Measurements from ENCODE around the gene RPS4Y1.
"Not testable (repeated sequence)": the region's sequence is repeated elsewhere in the genome, so short reads cannot be mapped to it uniquely, and the experiment has no call there.

The RPS4Y1 gene

GRCh38 chrY:2841471-2841893 is at the start of gene RPS4Y1:
RPS4Y1 (plus strand) TSS chrY:2841602; CDS start chrY:2841625, 23 bp downstream.
- peak; percentile 78 for DNase-seq

- no peak for DNase-seq
These were observed 44.4 kb upstream of the RPS4Y1 start for GRCh38 chrY:2796977-2797523.

GRCh38 chrY:2797991-2798390 is 43.4 kb upstream of the RPS4Y1 start:
- no peak for DNase-seq

- no peak for DNase-seq
These were observed 41.2 kb upstream of the RPS4Y1 start for GRCh38 chrY:2800246-2800645.

- DNase-seq = not testable (repeated sequence)
These were observed 24.1 kb upstream of the RPS4Y1 start for GRCh38 chrY:2817146-2817896.

GRCh38 chrY:2824471-2824870 is 16.9 kb upstream of the RPS4Y1 start:
- no peak for DNase-seq

GRCh38 chrY:2828497-2828896 is 12.9 kb upstream of the RPS4Y1 start:
- no peak for DNase-seq

GRCh38 chrY:2835230-2835629 is 6.2 kb upstream of the RPS4Y1 start:
- DNase-seq = no peak

GRCh38 chrY:2837078-2837477 is 4.3 kb upstream of the RPS4Y1 start:
- no peak for DNase-seq

- no peak for DNase-seq
These were observed 3.5 kb upstream of the RPS4Y1 start for GRCh38 chrY:2837932-2838331.

GRCh38 chrY:2846791-2847190 is 5.4 kb downstream of the RPS4Y1 start:
- DNase-seq = no peak

- DNase-seq = no peak
These were observed 7.0 kb downstream of the RPS4Y1 start for GRCh38 chrY:2848384-2848783.

- no peak for DNase-seq
These were observed 8.0 kb downstream of the RPS4Y1 start for GRCh38 chrY:2849368-2849767.

GRCh38 chrY:2854145-2854774 is 12.9 kb downstream of the RPS4Y1 start:
- no peak for DNase-seq

GRCh38 chrY:2857068-2857467 is 15.7 kb downstream of the RPS4Y1 start:
- no peak for DNase-seq

- DNase-seq = no peak
These were observed 16.3 kb downstream of the RPS4Y1 start for GRCh38 chrY:2857686-2858085.

- no peak for DNase-seq
These were observed 18.4 kb downstream of the RPS4Y1 start for GRCh38 chrY:2859782-2860181.

- DNase-seq = no peak
These were observed 19.1 kb downstream of the RPS4Y1 start for GRCh38 chrY:2860511-2860910.

- DNase-seq = no peak
These were observed 25.2 kb downstream of the RPS4Y1 start for GRCh38 chrY:2866581-2866980.

- DNase-seq = no peak
These were observed 26.1 kb downstream of the RPS4Y1 start for GRCh38 chrY:2867469-2867868.

- no peak for DNase-seq
These were observed 26.7 kb downstream of the RPS4Y1 start for GRCh38 chrY:2868035-2868607.

GRCh38 chrY:2872234-2872633 is 30.8 kb downstream of the RPS4Y1 start:
- DNase-seq = not testable (repeated sequence)

GRCh38 chrY:2874211-2874610 is 32.8 kb downstream of the RPS4Y1 start:
- no peak for DNase-seq

GRCh38 chrY:2883561-2883960 is 42.2 kb downstream of the RPS4Y1 start:
- DNase-seq = no peak
